ENCODE measurements around the gene VPS13A.

DNA sequence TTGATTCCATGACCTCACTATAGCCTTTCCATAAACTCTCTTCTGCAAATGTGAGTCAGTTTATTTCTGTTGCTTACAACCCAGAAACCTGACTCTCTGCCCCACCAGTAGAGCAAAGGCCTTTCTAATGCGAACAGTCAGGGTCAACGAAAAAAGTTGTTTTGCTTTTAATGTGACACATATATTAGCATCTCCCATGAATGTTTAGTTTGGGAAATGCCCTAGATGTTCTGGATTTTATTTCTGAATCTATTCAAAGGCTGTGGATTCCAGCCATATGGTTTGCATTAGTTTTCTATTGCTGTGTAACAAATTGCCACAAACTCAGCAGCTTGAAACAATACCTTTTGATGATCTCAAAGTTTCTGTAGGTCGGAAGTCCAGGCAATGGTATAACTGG is 277.3 kb downstream of the VPS13A start:
- TF ChIP-seq, protein P1, sequence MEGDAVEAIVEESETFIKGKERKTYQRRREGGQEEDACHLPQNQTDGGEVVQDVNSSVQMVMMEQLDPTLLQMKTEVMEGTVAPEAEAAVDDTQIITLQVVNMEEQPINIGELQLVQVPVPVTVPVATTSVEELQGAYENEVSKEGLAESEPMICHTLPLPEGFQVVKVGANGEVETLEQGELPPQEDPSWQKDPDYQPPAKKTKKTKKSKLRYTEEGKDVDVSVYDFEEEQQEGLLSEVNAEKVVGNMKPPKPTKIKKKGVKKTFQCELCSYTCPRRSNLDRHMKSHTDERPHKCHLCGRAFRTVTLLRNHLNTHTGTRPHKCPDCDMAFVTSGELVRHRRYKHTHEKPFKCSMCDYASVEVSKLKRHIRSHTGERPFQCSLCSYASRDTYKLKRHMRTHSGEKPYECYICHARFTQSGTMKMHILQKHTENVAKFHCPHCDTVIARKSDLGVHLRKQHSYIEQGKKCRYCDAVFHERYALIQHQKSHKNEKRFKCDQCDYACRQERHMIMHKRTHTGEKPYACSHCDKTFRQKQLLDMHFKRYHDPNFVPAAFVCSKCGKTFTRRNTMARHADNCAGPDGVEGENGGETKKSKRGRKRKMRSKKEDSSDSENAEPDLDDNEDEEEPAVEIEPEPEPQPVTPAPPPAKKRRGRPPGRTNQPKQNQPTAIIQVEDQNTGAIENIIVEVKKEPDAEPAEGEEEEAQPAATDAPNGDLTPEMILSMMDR (IDR thresholded peaks at IDR 0.05): no peak
- TF ChIP-seq POLR2A (IDR thresholded peaks at IDR 0.05) (no peak), EP300 (IDR thresholded peaks at IDR 0.05) (no peak)
